Dermis microvascular lymphatic vessel endothelial cell (primary cell): ENCODE data around the gene TTC7B. TPM values are rescaled to one million over a fixed set of nuclear protein-coding genes. Genes with fewer than 3 reads are reported as not detected.

Experiments
- DNase-seq, 2 donors: peaks; one replicate each; pipeline versions ENCODE4 v3.0.0 to v3.0.0-alpha.2; 2010; ENCODE audit warnings: low read depth in 2 of 2
- total RNA-seq: library from RNA; depleted of rRNA; stranded (reverse); fragments of >200 nt; gene quantifications from 2 replicates; pipeline ENCODE4 v1.2.1, GENCODE V29; 2014

TTC7B gene
- total RNA-seq, 1 donor from 2014 or later, result 13.9 TPM

GRCh38 chr14:90621201-90621600, 195.0 kb downstream of the TTC7B start:
- DNase-seq, result no peak

- no peak for DNase-seq
These were observed 195.6 kb downstream of the TTC7B start for GRCh38 chr14:90620568-90621077.

GRCh38 chr14:90619911-90620310, 196.3 kb downstream of the TTC7B start:
- DNase-seq, result no peak

GRCh38 chr14:90617961-90618360, 198.3 kb downstream of the TTC7B start:
- no peak for DNase-seq

GRCh38 chr14:90616881-90617280, 199.3 kb downstream of the TTC7B start:
- peak; percentile 51 to 89 for DNase-seq

- DNase-seq, result peak in 1 of 2 donors; percentile 78
These were observed 199.9 kb downstream of the TTC7B start for GRCh38 chr14:90616313-90616712.

GRCh38 chr14:90615517-90616060, 200.6 kb downstream of the TTC7B start:
- peak in 1 of 2 donors; percentile 64 for DNase-seq

- DNase-seq, result no peak
These were observed 201.3 kb downstream of the TTC7B start for GRCh38 chr14:90614696-90615516.

GRCh38 chr14:90613997-90614396, 202.2 kb downstream of the TTC7B start:
- DNase-seq, result no peak

GRCh38 chr14:90613453-90613852, 202.8 kb downstream of the TTC7B start:
- DNase-seq, result peak in 1 of 2 donors; percentile 17

GRCh38 chr14:90612801-90613200, 203.4 kb downstream of the TTC7B start:
- DNase-seq, result peak; percentile 78 to 83

GRCh38 chr14:90611936-90612335, 204.3 kb downstream of the TTC7B start:
- DNase-seq, result peak in 1 of 2 donors; percentile 88

- peak in 1 of 2 donors; percentile 17 for DNase-seq
These were observed 204.7 kb downstream of the TTC7B start for GRCh38 chr14:90611501-90611900.

GRCh38 chr14:90610346-90611040, 205.7 kb downstream of the TTC7B start:
- DNase-seq, result no peak

- DNase-seq, result no peak
These were observed 206.9 kb downstream of the TTC7B start for GRCh38 chr14:90609376-90609775.

- DNase-seq, result no peak
These were observed 207.3 kb downstream of the TTC7B start for GRCh38 chr14:90608929-90609341.

GRCh38 chr14:90608281-90608680, 207.9 kb downstream of the TTC7B start:
- DNase-seq, result no peak

- no peak for DNase-seq
These were observed 209.1 kb downstream of the TTC7B start for GRCh38 chr14:90607141-90607540.

- no peak for DNase-seq
These were observed 209.8 kb downstream of the TTC7B start for GRCh38 chr14:90606434-90606833.

GRCh38 chr14:90605430-90605829, 210.8 kb downstream of the TTC7B start:
- DNase-seq, result no peak

GRCh38 chr14:90604356-90604755, 211.9 kb downstream of the TTC7B start:
- peak in 1 of 2 donors; percentile 21 for DNase-seq

GRCh38 chr14:90603841-90604240, 212.4 kb downstream of the TTC7B start:
- DNase-seq, result no peak
